ENCODE measurements around the gene RBP3. TPM values are rescaled to one million over a fixed set of nuclear protein-coding genes. Genes with fewer than 3 reads are reported as not detected.

RBP3 gene
- polyA plus RNA-seq, 2 donors: not detected

GRCh38 chr10:47367646-47368045 is 19.5 kb downstream of the RBP3 start:
- no peaks in the 10 kb centered on the region for H3K9me3 ChIP-seq (ENCODE audit: control insufficient read depth in 2 of 2, insufficient read depth in 1 of 2, low read depth in 1 of 2, low read length in 1 of 2)
- WGBS, 2 donors: 90 to 92% methylated on average over 11 of the region's 11 CpGs
- H3K27me3 ChIP-seq (ENCODE audit: control insufficient read depth in 1 of 2, insufficient read depth in 2 of 2, low read length in 2 of 2): no peaks in the 10 kb centered on the region

GRCh38 chr10:47368431-47369180 is 20.4 kb downstream of the RBP3 start:
- Histone ChIP-seq H3K36me3 (ENCODE audit: control insufficient read depth in 2 of 2, insufficient read depth in 2 of 2, low read length in 1 of 2) (peaks cover 0 to 5% of the 10 kb centered on the region in 2 donors), H3K9me3 (ENCODE audit: control insufficient read depth in 2 of 2, insufficient read depth in 1 of 2, low read depth in 1 of 2, low read length in 1 of 2) (no peaks in the 10 kb centered on the region), H3K27ac (ENCODE audit: low read depth in 2 of 2, low read length in 1 of 2) (no peak overlapping the region), H3K4me3 (ENCODE audit: low read depth in 1 of 2, low read length in 2 of 2) (no peak overlapping the region), H3K27me3 (ENCODE audit: control insufficient read depth in 1 of 2, insufficient read depth in 2 of 2, low read length in 2 of 2) (no peaks in the 10 kb centered on the region), H3K4me1 (ENCODE audit: control insufficient read depth in 2 of 2, insufficient read depth in 2 of 2, low read length in 1 of 2) (no peaks in the 10 kb centered on the region)
- WGBS, 2 donors: 88 to 93% methylated on average over 24 of the region's 24 CpGs

More at GRCh38 chr10:47367646-47368045, 19.5 kb downstream of the RBP3 start:
- Histone ChIP-seq H3K4me3 (ENCODE audit: low read depth in 1 of 2, low read length in 2 of 2) (no peak overlapping the region), H3K36me3 (ENCODE audit: control insufficient read depth in 2 of 2, insufficient read depth in 2 of 2, low read length in 1 of 2) (peaks cover 0 to 5% of the 10 kb centered on the region in 2 donors), H3K27ac (ENCODE audit: low read depth in 2 of 2, low read length in 1 of 2) (no peak overlapping the region), H3K4me1 (ENCODE audit: control insufficient read depth in 2 of 2, insufficient read depth in 2 of 2, low read length in 1 of 2) (no peaks in the 10 kb centered on the region)

- Histone ChIP-seq H3K9me3 (ENCODE audit: control insufficient read depth in 2 of 2, insufficient read depth in 1 of 2, low read depth in 1 of 2, low read length in 1 of 2) (no peaks in the 10 kb centered on the region), H3K27ac (ENCODE audit: low read depth in 2 of 2, low read length in 1 of 2) (no peak overlapping the region), H3K4me3 (ENCODE audit: low read depth in 1 of 2, low read length in 2 of 2) (no peak overlapping the region), H3K27me3 (ENCODE audit: control insufficient read depth in 1 of 2, insufficient read depth in 2 of 2, low read length in 2 of 2) (no peaks in the 10 kb centered on the region), H3K36me3 (ENCODE audit: control insufficient read depth in 2 of 2, insufficient read depth in 2 of 2, low read length in 1 of 2) (peaks cover 0 to 5% of the 10 kb centered on the region in 2 donors), H3K4me1 (ENCODE audit: control insufficient read depth in 2 of 2, insufficient read depth in 2 of 2, low read length in 1 of 2) (no peaks in the 10 kb centered on the region)
- WGBS, 2 donors: 72 to 74% methylated on average over 9 of the region's 9 CpGs
These were observed 21.2 kb downstream of the RBP3 start for GRCh38 chr10:47369251-47369894.

- Histone ChIP-seq H3K4me3 (ENCODE audit: low read depth in 1 of 2, low read length in 2 of 2) (no peak overlapping the region), H3K27me3 (ENCODE audit: control insufficient read depth in 1 of 2, insufficient read depth in 2 of 2, low read length in 2 of 2) (no peaks in the 10 kb centered on the region), H3K27ac (ENCODE audit: low read depth in 2 of 2, low read length in 1 of 2) (no peak overlapping the region), H3K36me3 (ENCODE audit: control insufficient read depth in 2 of 2, insufficient read depth in 2 of 2, low read length in 1 of 2) (peaks cover 0 to 5% of the 10 kb centered on the region in 2 donors), H3K4me1 (ENCODE audit: control insufficient read depth in 2 of 2, insufficient read depth in 2 of 2, low read length in 1 of 2) (no peaks in the 10 kb centered on the region), H3K9me3 (ENCODE audit: control insufficient read depth in 2 of 2, insufficient read depth in 1 of 2, low read depth in 1 of 2, low read length in 1 of 2) (no peaks in the 10 kb centered on the region)
- 95 to 97% methylated on average over 11 of the region's 11 CpGs for WGBS, 2 donors
These were observed 22.0 kb downstream of the RBP3 start for GRCh38 chr10:47370015-47370767.

GRCh38 chr10:47370878-47371277 is 22.7 kb downstream of the RBP3 start:
- 91 to 94% methylated on average over 7 of the region's 7 CpGs for WGBS, 2 donors
- H3K4me3 ChIP-seq (ENCODE audit: low read depth in 1 of 2, low read length in 2 of 2): no peak overlapping the region
- no peaks in the 10 kb centered on the region for H3K27me3 ChIP-seq (ENCODE audit: control insufficient read depth in 1 of 2, insufficient read depth in 2 of 2, low read length in 2 of 2)
- H3K36me3 ChIP-seq (ENCODE audit: control insufficient read depth in 2 of 2, insufficient read depth in 2 of 2, low read length in 1 of 2): peaks cover 0 to 5% of the 10 kb centered on the region in 2 donors
- no peaks in the 10 kb centered on the region for H3K4me1 ChIP-seq (ENCODE audit: control insufficient read depth in 2 of 2, insufficient read depth in 2 of 2, low read length in 1 of 2)
- no peaks in the 10 kb centered on the region for H3K9me3 ChIP-seq (ENCODE audit: control insufficient read depth in 2 of 2, insufficient read depth in 1 of 2, low read depth in 1 of 2, low read length in 1 of 2)
- H3K27ac ChIP-seq (ENCODE audit: low read depth in 2 of 2, low read length in 1 of 2): no peak overlapping the region

- 85 to 87% methylated on average over 7 of the region's 7 CpGs for WGBS, 2 donors
- Histone ChIP-seq H3K36me3 (ENCODE audit: control insufficient read depth in 2 of 2, insufficient read depth in 2 of 2, low read length in 1 of 2) (peaks cover 0 to 3% of the 10 kb centered on the region in 2 donors), H3K4me3 (ENCODE audit: low read depth in 1 of 2, low read length in 2 of 2) (no peak overlapping the region), H3K9me3 (ENCODE audit: control insufficient read depth in 2 of 2, insufficient read depth in 1 of 2, low read depth in 1 of 2, low read length in 1 of 2) (no peaks in the 10 kb centered on the region), H3K27me3 (ENCODE audit: control insufficient read depth in 1 of 2, insufficient read depth in 2 of 2, low read length in 2 of 2) (no peaks in the 10 kb centered on the region), H3K4me1 (ENCODE audit: control insufficient read depth in 2 of 2, insufficient read depth in 2 of 2, low read length in 1 of 2) (no peaks in the 10 kb centered on the region), H3K27ac (ENCODE audit: low read depth in 2 of 2, low read length in 1 of 2) (no peak overlapping the region)
These were observed 23.7 kb downstream of the RBP3 start for GRCh38 chr10:47371629-47372485.

GRCh38 chr10:47372726-47373125 is 24.6 kb downstream of the RBP3 start:
- H3K4me3 ChIP-seq (ENCODE audit: low read depth in 1 of 2, low read length in 2 of 2): no peak overlapping the region
- WGBS, 2 donors: 83 to 85% methylated on average over 6 of the region's 6 CpGs
- peaks cover 0 to 1% of the 10 kb centered on the region in 2 donors for H3K36me3 ChIP-seq (ENCODE audit: control insufficient read depth in 2 of 2, insufficient read depth in 2 of 2, low read length in 1 of 2)

GRCh38 chr10:47374611-47375536 is 26.7 kb downstream of the RBP3 start:
- H3K36me3 ChIP-seq (ENCODE audit: control insufficient read depth in 2 of 2, insufficient read depth in 2 of 2, low read length in 1 of 2): no peaks in the 10 kb centered on the region
- 69 to 71% methylated on average over 12 of the region's 12 CpGs for WGBS, 2 donors
- H3K27ac ChIP-seq (ENCODE audit: low read depth in 2 of 2, low read length in 1 of 2): no peak overlapping the region
- H3K4me1 ChIP-seq (ENCODE audit: control insufficient read depth in 2 of 2, insufficient read depth in 2 of 2, low read length in 1 of 2): no peaks in the 10 kb centered on the region
- no peaks in the 10 kb centered on the region for H3K27me3 ChIP-seq (ENCODE audit: control insufficient read depth in 1 of 2, insufficient read depth in 2 of 2, low read length in 2 of 2)
- H3K9me3 ChIP-seq (ENCODE audit: control insufficient read depth in 2 of 2, insufficient read depth in 1 of 2, low read depth in 1 of 2, low read length in 1 of 2): no peaks in the 10 kb centered on the region
- no peak overlapping the region for H3K4me3 ChIP-seq (ENCODE audit: low read depth in 1 of 2, low read length in 2 of 2)

More at GRCh38 chr10:47372726-47373125, 24.6 kb downstream of the RBP3 start:
- Histone ChIP-seq H3K4me1 (ENCODE audit: control insufficient read depth in 2 of 2, insufficient read depth in 2 of 2, low read length in 1 of 2) (no peaks in the 10 kb centered on the region), H3K9me3 (ENCODE audit: control insufficient read depth in 2 of 2, insufficient read depth in 1 of 2, low read depth in 1 of 2, low read length in 1 of 2) (no peaks in the 10 kb centered on the region), H3K27me3 (ENCODE audit: control insufficient read depth in 1 of 2, insufficient read depth in 2 of 2, low read length in 2 of 2) (no peaks in the 10 kb centered on the region), H3K27ac (ENCODE audit: low read depth in 2 of 2, low read length in 1 of 2) (no peak overlapping the region)

Data from esophagus (tissue), 2 donors.